GM12875 (cell line): ENCODE data around the gene VAPB.

ENCODE experiments used
- H3K4me3 ChIP-seq: one replicate; pipeline ENCODE4 v1.5.1; 2011; ENCODE audit warnings: low read depth, low read length, control low read depth
- CTCF ChIP-seq: IDR thresholded peaks from 2 replicates; pipeline ENCODE4 v1.5.1; 2011; ENCODE audit warnings: low read depth, mild to moderate bottlenecking, control low read depth, inconsistent platforms, low read length, moderate library complexity, borderline replicate concordance; ENCODE audit not compliant: insufficient read depth

Gene VAPB

GRCh38 chr20:58495623-58496428 is 106.8 kb downstream of the VAPB start:
- TF ChIP-seq CTCF = no peak
- no peak overlapping the region for H3K4me3 ChIP-seq

GRCh38 chr20:58496429-58496769 is 107.4 kb downstream of the VAPB start:
- no peak overlapping the region for H3K4me3 ChIP-seq
- no peak for TF ChIP-seq CTCF

GRCh38 chr20:58497076-58497641 is 108.1 kb downstream of the VAPB start:
- no peak overlapping the region for H3K4me3 ChIP-seq
- TF ChIP-seq CTCF = no peak

GRCh38 chr20:58497724-58498469 is 108.9 kb downstream of the VAPB start:
- H3K4me3 ChIP-seq = no peak overlapping the region
- no peak for TF ChIP-seq CTCF

GRCh38 chr20:58498470-58499068 is 109.5 kb downstream of the VAPB start:
- no peak for TF ChIP-seq CTCF
- no peak overlapping the region for H3K4me3 ChIP-seq

GRCh38 chr20:58500256-58500655 is 111.2 kb downstream of the VAPB start:
- TF ChIP-seq CTCF = no peak
- H3K4me3 ChIP-seq = no peak overlapping the region
